Measurements from ENCODE around the gene TMCO4.

- TF ChIP-seq EZH2phosphoT487 (IDR thresholded peaks at IDR 0.05; ENCODE audit: low read depth) (no peak), CTCF (IDR thresholded peaks at IDR 0.05; ENCODE audit: low read depth, low read length) (no peak)
These were observed 143.5 kb downstream of the TMCO4 start for GRCh38 chr1:19656134-19656779.
